Ovary (tissue), 9 donors: ENCODE results near the gene GPR3. TPM values are rescaled to one million over a fixed set of nuclear protein-coding genes. Genes with fewer than 3 reads are reported as not detected.

Experiments used
- DNase-seq, 5 donors: peaks; one replicate each; pipeline ENCODE4 v3.0.0-alpha.2; 2019 to 2020
- H3K27ac ChIP-seq, 2 donors: fragments of 200-600 bp; one replicate each; pipeline versions ENCODE4 v1.5.1 to v1.8.0; 2019 to 2022
- H3K27me3 ChIP-seq: fragments of 200-600 bp; one replicate; pipeline ENCODE4 v1.8.0; 2022
- H3K36me3 ChIP-seq: fragments of 200-600 bp; sonication (generic); one replicate; pipeline ENCODE4 v1.5.1; 2019
- H3K4me1 ChIP-seq: one replicate; pipeline ENCODE4 v1.8.1; 2013; ENCODE audit warnings: mild to moderate bottlenecking, moderate library complexity; ENCODE audit not compliant: insufficient read depth
- H3K4me3 ChIP-seq: fragments of 200-600 bp; sonication (generic); one replicate; pipeline ENCODE4 v1.5.1; 2017
- H3K9me3 ChIP-seq, 2 donors: fragments of 200-600 bp in 1 of 2; sonication (generic) in 1 of 2; one replicate each; pipeline versions ENCODE4 v1.5.1 to v1.8.1; 2013 to 2019; ENCODE audit warnings: mild to moderate bottlenecking in 1 of 2, moderate library complexity in 1 of 2
- EP300 ChIP-seq: sonication (generic); formaldehyde crosslinking; IDR thresholded peaks from one replicate; pipeline ENCODE4 v1.6.1; 2017; ENCODE audit warnings: antibody characterized with exemption
- POLR2A ChIP-seq: fragments of 450-650 bp; IDR thresholded peaks from one replicate; pipeline ENCODE4 v1.6.1; 2017; ENCODE audit warnings: antibody characterized with exemption, mild to moderate bottlenecking, moderate library complexity
- WGBS, 3 donors: extraction: QIAGEN DNeasy Blood & Tissue Kit in 1 of 3; methylation state at CpG; one replicate each; pipeline versions ENCODE4 v1.1.5 to v1.1.7; 2013 to 2017; 5-methylcytosine and 5-hydroxymethylcytosine counted together
- intact Hi-C, 4 donors: fragments of 100-400 bp; cut with DNase I; formaldehyde crosslinking; loops; one replicate each; pipeline versions ENCODE4 v1.11.0 to v1.15.1; 2022 to 2023
- polyA plus RNA-seq, 2 donors: library from polyadenylated mRNA; stranded (reverse); fragments of 200-250 nt in 1 of 2; fragments of 350-450 nt in 1 of 2; fragmentation: Illumina TruSeq in 1 of 2; extraction: RNeasy Lipid Tissue Mini Kit (QIAGEN cat#74804) in 1 of 2; gene quantifications; one replicate each; pipeline ENCODE4 v1.2.3, GENCODE V29; 2013 to 2014
- total RNA-seq, 7 donors: library from RNA; depleted of rRNA in 2 of 7; stranded (reverse); fragments of >200 nt in 2 of 7; fragmentation: NEBNext Ultra II Directional in 3 of 7; extraction: Animal tissue kit (Norgen Biotek cat#: 25700) in 3 of 7; gene quantifications; one replicate each; pipeline versions ENCODE4 v1.1.0 to v1.2.4, GENCODE V29; 2016 to 2023
- TF ChIP-seq, protein P1 (sequence below), 3 donors: fragments of 450-650 bp in 2 of 3; fragments of 200-600 bp in 1 of 3; IDR thresholded peaks; one replicate each; pipeline versions ENCODE4 v1.5.1 to v1.8.0; 2016 to 2022; ENCODE audit warnings: antibody characterized with exemption in 3 of 3, mild to moderate bottlenecking in 1 of 3
- donor health status: DM: no; HTN: no; CAD: no; lungs with moderate emphysema.
- donor health status: DM: no; HTN: no; CAD: no.
- donor health status: Bipolar disorder and iron deficiency.
- donor health status: DM: yes; HTN: yes; CAD: no.
- donor health status: DM: no; HTN: no; CAD: no.
- donor health status: DM: yes; HTN: yes; CAD: no.

GPR3 gene
- total and polyA plus RNA-seq, 9 donors: 0.12 to 0.87 (median 0.30) TPM; not detected in 1

DNA sequence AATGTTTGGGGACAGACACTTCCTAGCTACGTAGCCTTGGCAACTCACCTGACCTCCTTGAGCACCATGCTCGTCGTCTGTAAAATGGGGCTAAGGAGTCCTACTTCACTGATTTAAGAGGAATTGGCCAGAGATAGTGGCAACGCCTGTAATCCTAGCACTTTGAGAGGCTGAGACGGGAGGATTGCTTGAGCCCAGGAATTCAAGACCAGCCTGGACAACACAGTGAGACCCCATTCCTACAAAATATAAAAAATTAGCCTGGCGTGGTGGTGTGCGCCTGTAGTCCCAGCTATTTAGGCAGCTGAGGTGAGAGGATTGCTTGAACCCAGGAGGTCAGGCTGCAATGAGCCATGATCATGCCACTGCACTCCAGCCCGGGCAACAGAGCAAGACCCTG, 46.1 kb upstream of the GPR3 start:
- no peak overlapping the region for H3K4me3 ChIP-seq
- 86 to 89% (median 88%) methylated on average over 8 of the region's 8 CpGs for WGBS, 3 donors
- peaks cover 8% of the 10 kb centered on the region for H3K4me1 ChIP-seq
- TF ChIP-seq POLR2A (no peak), EP300 (no peak)
- TF ChIP-seq, protein P1, sequence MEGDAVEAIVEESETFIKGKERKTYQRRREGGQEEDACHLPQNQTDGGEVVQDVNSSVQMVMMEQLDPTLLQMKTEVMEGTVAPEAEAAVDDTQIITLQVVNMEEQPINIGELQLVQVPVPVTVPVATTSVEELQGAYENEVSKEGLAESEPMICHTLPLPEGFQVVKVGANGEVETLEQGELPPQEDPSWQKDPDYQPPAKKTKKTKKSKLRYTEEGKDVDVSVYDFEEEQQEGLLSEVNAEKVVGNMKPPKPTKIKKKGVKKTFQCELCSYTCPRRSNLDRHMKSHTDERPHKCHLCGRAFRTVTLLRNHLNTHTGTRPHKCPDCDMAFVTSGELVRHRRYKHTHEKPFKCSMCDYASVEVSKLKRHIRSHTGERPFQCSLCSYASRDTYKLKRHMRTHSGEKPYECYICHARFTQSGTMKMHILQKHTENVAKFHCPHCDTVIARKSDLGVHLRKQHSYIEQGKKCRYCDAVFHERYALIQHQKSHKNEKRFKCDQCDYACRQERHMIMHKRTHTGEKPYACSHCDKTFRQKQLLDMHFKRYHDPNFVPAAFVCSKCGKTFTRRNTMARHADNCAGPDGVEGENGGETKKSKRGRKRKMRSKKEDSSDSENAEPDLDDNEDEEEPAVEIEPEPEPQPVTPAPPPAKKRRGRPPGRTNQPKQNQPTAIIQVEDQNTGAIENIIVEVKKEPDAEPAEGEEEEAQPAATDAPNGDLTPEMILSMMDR (IDR thresholded peaks at IDR 0.05): no peak
- no peaks in the 10 kb centered on the region for H3K9me3 ChIP-seq
- H3K36me3 ChIP-seq: no peaks in the 10 kb centered on the region
- no peak for DNase-seq
- intact Hi-C loops: no loop called here
- H3K27me3 ChIP-seq: no peaks in the 10 kb centered on the region
- H3K27ac ChIP-seq: no peak overlapping the region

DNA sequence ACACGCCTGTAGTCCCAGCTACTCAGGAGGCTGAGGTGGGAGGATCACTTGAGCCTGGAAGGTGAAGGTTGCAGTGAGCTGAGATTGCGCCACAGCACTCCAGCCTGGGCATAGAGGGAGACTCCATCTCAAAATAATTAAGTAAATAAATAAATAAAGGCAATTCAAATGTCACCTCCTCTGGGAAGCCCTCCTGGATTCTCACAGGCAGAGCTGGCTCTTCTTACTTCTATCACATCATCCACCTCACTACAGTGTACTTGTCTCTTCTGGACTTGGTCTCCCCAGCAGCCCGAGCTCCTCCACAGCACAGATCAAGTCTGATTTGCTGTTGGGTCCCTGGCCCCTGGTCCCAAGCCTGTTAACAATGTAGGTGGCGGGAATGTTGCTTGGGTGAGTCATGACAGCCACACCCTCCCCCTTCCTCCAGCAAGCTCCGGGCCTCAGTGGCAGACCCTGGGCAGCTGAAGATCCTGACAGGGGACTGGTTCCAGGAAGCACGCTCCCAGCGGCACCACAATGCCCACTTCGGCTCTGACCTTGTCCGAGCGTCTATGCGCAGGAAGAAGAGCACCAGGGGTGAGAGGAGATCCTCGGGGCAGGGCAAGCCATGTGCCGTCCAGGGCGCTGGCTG, 45.3 kb upstream of the GPR3 start:
- Histone ChIP-seq H3K27me3 (no peaks in the 10 kb centered on the region), H3K4me1 (peaks cover 8% of the 10 kb centered on the region), H3K36me3 (no peaks in the 10 kb centered on the region), H3K4me3 (no peak overlapping the region), H3K9me3 (no peaks in the 10 kb centered on the region), H3K27ac (no peak overlapping the region)
- TF ChIP-seq POLR2A (no peak), EP300 (no peak)
- TF ChIP-seq, protein P1 (IDR thresholded peaks at IDR 0.05): no peak
- DNase-seq: no peak
- 75 to 81% (median 78%) methylated on average over 14 of the region's 14 CpGs for WGBS, 3 donors
- intact Hi-C loops: no loop called here

DNA sequence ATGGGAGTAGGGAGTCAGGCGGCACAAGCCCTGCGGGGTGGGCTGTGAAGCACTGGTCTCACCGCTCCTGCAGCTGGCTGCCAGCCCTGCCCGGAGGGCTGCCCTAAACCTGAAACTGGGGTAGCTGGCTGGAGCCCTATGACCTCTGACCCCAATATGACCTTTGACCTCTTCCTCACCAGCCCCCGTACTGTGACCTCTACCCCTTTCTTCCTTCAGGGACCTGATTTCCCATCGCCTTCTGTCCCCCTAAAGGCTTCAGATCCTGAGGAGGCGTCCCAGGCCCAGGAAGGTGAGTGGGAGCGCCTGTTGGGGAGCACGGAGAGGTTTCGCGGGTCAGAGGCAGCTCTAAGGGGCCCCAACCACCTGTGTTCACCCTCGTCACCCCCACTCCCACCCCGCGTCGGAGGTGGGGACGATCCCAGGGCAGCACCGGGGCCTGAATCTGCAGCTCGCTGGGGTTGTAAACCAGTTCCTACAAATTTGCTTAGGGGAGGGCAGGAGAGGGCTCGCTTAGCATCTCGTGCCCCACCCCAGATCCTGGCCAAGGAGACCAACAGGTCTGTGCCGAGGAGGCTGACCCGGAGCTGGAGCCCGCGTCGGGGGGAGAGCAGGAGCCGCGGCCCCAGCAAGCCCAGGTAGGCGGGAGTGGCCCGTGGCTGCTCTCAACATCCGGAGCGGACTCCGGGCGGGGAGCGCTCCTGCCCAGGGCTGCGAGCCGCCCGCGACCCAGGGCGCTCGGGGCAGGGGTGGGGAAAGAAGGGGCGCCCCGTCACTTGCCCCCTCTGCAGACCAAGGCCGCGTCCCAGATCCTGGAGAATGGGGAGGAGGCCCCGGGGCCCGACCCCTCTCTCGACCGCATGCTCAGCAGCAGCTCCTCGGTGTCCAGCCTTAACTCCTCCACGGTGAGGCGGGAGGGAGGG, 43.3 kb upstream of the GPR3 start:
- no peaks in the 10 kb centered on the region for H3K36me3 ChIP-seq
- no peak overlapping the region for H3K27ac ChIP-seq
- H3K4me3 ChIP-seq: peak overlapping the region; percentile 45
- intact Hi-C loops: no loop called here
- 19 to 27% (median 20%) methylated on average over 44 to 51 of the region's 51 CpGs for WGBS, 3 donors
- peak in 1 of 5 donors; percentile 35 for DNase-seq
- H3K27me3 ChIP-seq: no peaks in the 10 kb centered on the region
- TF ChIP-seq, protein P1 (IDR thresholded peaks at IDR 0.05): no peak
- TF ChIP-seq POLR2A: no peak
- TF ChIP-seq EP300: no peak
- H3K4me1 ChIP-seq: peaks cover 8% of the 10 kb centered on the region
- no peaks in the 10 kb centered on the region for H3K9me3 ChIP-seq

DNA sequence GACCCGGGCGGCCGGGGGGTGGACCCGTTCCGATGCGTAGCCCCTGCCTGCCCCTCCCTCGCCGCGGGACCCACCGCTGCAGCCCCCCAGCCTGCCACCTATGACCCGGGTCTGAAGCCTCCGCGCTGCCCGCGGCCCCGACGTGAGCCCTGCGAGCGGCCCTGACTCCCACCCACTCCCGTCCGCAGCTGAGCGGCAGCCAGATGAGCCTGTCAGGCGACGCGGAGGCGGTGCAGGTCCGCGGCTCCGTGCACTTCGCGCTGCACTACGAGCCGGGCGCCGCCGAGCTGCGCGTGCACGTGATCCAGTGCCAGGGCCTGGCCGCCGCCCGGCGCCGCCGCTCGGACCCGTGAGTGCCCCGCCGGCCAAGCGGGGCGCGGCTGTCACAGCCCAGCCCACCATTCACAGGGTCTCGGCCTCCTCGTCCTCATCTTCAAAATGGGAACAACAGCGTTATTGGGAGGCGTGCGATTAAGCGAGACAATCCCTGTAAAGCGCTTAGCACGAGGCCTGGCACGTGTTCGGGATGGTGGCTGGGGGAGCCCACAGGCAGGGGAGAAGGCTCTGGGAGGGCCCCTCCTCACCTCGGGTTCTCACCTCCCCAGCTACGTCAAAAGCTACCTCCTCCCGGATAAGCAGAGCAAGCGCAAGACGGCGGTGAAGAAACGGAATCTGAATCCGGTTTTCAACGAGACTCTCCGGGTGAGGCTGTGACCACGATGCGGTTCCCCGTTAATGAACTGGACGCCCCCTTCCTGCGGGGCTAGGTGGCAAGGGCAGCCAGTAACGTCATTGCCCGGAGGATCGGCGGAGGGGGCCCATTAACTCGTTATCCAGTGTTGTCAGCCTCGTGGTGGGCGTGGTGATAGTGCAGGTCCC, 42.4 kb upstream of the GPR3 start:
- TF ChIP-seq POLR2A: no peak
- TF ChIP-seq, protein P1 (IDR thresholded peaks at IDR 0.05): peak in 1 of 3 donors; percentile 6
- no peak for TF ChIP-seq EP300
- intact Hi-C loops: loop anchor here in 2 of 4 donors (2.0 to 10.0 kb wide), 2 partner anchors 27 to 45 kb away; partner anchors contain the start of gene TMEM222 (in 1 of the 2)
- no peak overlapping the region for H3K27ac ChIP-seq

More for the DNA sequence above, 42.4 kb upstream of the GPR3 start:
- no peaks in the 10 kb centered on the region for H3K36me3 ChIP-seq
- no peaks in the 10 kb centered on the region for H3K9me3 ChIP-seq
- peaks cover 8% of the 10 kb centered on the region for H3K4me1 ChIP-seq
- no peaks in the 10 kb centered on the region for H3K27me3 ChIP-seq
- DNase-seq: peak; percentile 63 to 79 (median 66)
- 5 to 7% (median 5%) methylated on average over 65 to 84 of the region's 84 CpGs for WGBS, 3 donors
- peak overlapping the region; percentile 45 for H3K4me3 ChIP-seq
